Stomach smooth muscle (tissue), 2 donors: ENCODE measurements around the gene ZNF728.
A peak's percentile ranks its signal among the peaks of the same experiment; 100 is the strongest.
"Not testable (repeated sequence)": the region's sequence is repeated elsewhere in the genome, so short reads cannot be mapped to it uniquely, and the experiment has no call there.

Experiments used
- H3K27ac ChIP-seq: one replicate; pipeline ENCODE4 v1.7.0; 2013; ENCODE audit warnings: mild to moderate bottlenecking, low read length, inconsistent platforms
- H3K27me3 ChIP-seq, 2 donors: one replicate each; pipeline ENCODE4 v1.7.0; 2013; ENCODE audit warnings: low read length in 2 of 2; ENCODE audit not compliant: insufficient read depth in 2 of 2, control insufficient read depth in 1 of 2
- H3K36me3 ChIP-seq, 2 donors: one replicate each; pipeline ENCODE4 v1.7.0; 2013; ENCODE audit warnings: low read length in 2 of 2; ENCODE audit not compliant: control insufficient read depth in 2 of 2, insufficient read depth in 2 of 2
- H3K4me1 ChIP-seq: one replicate; pipeline ENCODE4 v1.7.0; 2013; ENCODE audit warnings: low read length; ENCODE audit not compliant: control insufficient read depth, insufficient read depth
- H3K4me3 ChIP-seq, 2 donors: one replicate each; pipeline ENCODE4 v1.7.0; 2013; ENCODE audit warnings: low read length in 2 of 2
- H3K9ac ChIP-seq, 2 donors: one replicate each; pipeline ENCODE4 v1.7.0; 2013; ENCODE audit warnings: low read length in 2 of 2, mild to moderate bottlenecking in 1 of 2
- H3K9me3 ChIP-seq, 2 donors: one replicate each; pipeline ENCODE4 v1.7.0; 2013; ENCODE audit warnings: low read length in 2 of 2; ENCODE audit not compliant: control insufficient read depth in 2 of 2
- donor health status: healthy.
- donor health status: Pancreatic carcinoma.

The ZNF728 gene

DNA sequence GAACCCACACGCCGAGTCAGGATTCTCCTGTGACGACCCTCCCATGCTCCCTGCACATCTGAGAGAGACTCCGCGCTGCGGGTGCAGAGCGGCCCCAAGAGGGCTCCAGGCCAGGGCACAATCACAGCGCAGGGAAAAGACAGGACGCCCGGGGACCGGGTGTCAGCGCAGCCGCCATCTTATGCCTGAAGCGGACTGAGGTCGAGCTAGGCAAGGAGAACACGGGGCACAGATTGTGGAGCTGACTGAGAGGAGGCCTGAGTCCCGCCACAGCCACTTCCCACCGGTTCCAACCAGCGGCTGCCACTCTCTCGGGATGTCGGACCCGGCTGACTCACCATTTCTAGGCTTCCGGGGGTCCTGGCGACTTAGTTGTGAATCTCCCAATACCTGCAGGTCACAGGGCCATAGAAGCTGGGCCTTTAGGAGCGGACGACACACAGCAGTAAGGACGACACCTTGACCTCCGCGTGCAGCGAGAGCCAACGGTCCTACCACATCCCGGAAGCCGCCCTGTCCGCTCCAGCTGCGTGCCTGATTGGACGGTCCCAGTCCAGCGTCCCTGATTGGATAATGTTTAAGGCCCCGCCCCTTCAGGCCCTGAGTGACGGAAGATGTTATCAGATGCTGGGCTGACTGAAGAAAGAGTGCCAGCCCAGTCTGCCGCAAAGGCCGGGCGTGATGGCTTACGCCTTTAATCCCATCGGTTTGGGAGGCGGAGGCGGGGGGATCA, at the start of gene ZNF728:
TSS of gene ZNF728 (minus strand) at position 487 of the 733 bp plus-strand sequence. CDS start at position 341, 146 bp downstream.
- Histone ChIP-seq H3K9me3 (no peaks in the 10 kb centered on the region), H3K27ac (no peak within 1 kb of the TSS), H3K27me3 (no peaks in the 10 kb centered on the region), H3K9ac (peak within 1 kb of the TSS; percentile 51 to 57), H3K4me3 (peak within 1 kb of the TSS; percentile 71 to 76), H3K4me1 (no peaks in the 10 kb centered on the region), H3K36me3 (no peaks in the 10 kb centered on the region)

DNA sequence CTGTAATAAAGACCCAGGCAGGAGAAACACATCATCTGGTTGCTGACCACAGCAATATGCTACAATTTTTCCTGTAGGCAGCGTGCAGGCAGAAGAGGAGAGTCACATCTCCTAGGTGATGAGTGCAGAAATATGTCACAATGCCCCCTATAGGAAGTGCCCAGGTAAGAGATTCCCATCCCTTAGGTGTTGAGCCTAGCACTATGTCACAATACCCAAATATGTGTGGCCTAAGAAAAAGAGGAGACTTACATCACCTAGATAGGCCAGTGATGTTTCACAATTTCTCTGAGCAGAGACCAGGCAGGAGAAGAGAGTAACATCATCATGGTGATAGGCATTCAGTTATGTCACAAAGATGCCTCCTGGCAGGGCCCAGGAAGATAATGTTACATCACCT, 49.4 kb upstream of the ZNF728 start:
- Histone ChIP-seq H3K9me3 (no peaks in the 10 kb centered on the region), H3K4me3 (no peak overlapping the region), H3K27me3 (no peaks in the 10 kb centered on the region), H3K27ac (no peak overlapping the region), H3K9ac (no peak overlapping the region), H3K36me3 (no peaks in the 10 kb centered on the region), H3K4me1 (no peaks in the 10 kb centered on the region)

DNA sequence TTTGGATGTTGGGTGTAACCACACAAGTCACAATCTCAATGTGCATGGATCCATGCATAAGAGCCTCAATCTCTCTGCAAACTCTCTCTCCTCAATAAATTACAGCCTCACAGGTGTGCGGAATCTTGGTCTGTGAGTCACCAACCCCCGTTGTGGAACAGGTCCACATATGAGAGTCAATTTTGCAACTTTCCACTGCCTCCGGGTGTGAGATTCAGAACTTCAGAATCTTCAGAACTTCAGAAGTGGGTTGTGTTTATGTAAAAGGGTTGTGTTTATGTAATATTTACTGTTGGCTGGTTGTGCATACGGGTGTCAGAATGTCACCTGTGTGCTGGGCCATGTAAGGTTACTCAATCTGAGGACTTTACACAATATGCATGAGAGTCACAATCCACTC, 46.3 kb upstream of the ZNF728 start:
- H3K9me3 ChIP-seq, result peaks cover 0 to 9% of the 10 kb centered on the region in 2 donors
- no peaks in the 10 kb centered on the region for H3K4me1 ChIP-seq
- no peak overlapping the region for H3K9ac ChIP-seq

DNA sequence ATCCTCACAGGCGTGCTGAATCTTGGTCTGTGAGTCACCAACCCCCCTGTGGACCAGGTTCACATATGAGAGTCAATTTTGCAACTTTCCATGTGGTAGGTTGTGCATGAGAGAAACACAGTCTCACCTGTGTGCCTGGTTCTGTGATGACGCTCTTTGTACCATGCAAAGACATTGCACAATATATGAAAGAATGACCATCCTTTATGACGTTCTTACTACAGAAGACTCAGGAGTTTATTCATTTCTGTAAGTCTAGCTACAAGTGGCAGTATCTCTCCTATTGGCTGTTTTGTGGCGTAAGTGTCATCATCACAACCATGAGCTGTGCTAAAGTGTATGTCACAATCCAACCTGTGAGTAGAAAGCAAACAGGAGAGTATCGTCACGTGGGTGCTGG, 43.8 kb upstream of the ZNF728 start:
- Histone ChIP-seq H3K9ac (no peak overlapping the region), H3K4me3 (no peak overlapping the region), H3K4me1 (no peaks in the 10 kb centered on the region), H3K9me3 (peaks cover 0 to 9% of the 10 kb centered on the region in 2 donors), H3K27ac (no peak overlapping the region), H3K36me3 (no peaks in the 10 kb centered on the region), H3K27me3 (no peaks in the 10 kb centered on the region)

More for the DNA sequence above, 46.3 kb upstream of the ZNF728 start:
- Histone ChIP-seq H3K27me3 (no peaks in the 10 kb centered on the region), H3K36me3 (no peaks in the 10 kb centered on the region), H3K27ac (no peak overlapping the region), H3K4me3 (no peak overlapping the region)

DNA sequence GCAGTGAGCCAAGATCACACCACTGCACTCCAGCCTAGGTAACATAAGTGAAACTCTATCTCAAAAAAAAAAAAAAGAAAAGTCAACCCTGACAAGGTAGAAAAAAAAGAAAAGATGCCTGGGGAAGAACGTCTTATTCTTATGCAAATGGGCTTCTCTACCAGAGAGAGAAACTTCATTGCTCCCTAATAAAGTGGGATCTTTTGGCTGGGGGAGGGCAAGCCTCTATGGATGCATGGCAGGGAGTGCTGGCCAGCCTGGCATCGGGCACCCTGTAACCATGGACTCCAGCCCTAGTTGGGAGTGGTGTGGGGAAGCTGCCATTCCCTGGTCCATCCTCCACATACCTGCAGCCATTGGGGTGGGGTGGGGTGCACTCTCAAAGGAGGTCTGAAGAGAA, 30.7 kb upstream of the ZNF728 start:
- Histone ChIP-seq H3K9ac (no peak overlapping the region), H3K27ac (no peak overlapping the region), H3K4me3 (no peak overlapping the region), H3K36me3 (no peaks in the 10 kb centered on the region), H3K4me1 (no peaks in the 10 kb centered on the region), H3K9me3 (no peaks in the 10 kb centered on the region), H3K27me3 (no peaks in the 10 kb centered on the region)

DNA sequence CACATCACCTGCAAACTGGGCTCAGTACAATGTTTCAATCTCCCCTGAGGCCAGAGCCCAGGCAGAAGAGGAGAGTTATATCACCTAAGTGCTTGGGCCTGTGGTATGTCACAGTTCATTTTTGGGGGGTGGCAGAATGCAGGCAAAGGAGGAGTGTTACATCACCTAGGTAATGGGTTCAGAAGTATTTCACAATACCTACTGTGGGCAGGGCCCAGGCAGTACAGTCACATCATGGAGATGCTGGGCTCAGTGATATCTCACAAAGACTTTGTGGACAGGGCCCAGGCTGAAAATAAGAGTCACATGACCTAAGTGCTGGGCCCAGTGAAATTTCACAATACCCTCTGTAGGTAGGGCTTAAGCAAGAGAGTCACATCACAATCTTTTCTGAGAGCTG, 12.7 kb upstream of the ZNF728 start:
- no peak overlapping the region for H3K9ac ChIP-seq
- no peaks in the 10 kb centered on the region for H3K27me3 ChIP-seq
- no peaks in the 10 kb centered on the region for H3K36me3 ChIP-seq
- H3K4me1 ChIP-seq, result no peaks in the 10 kb centered on the region
- H3K27ac ChIP-seq, result no peak overlapping the region
- H3K4me3 ChIP-seq, result no peak overlapping the region
- H3K9me3 ChIP-seq, result no peaks in the 10 kb centered on the region

DNA sequence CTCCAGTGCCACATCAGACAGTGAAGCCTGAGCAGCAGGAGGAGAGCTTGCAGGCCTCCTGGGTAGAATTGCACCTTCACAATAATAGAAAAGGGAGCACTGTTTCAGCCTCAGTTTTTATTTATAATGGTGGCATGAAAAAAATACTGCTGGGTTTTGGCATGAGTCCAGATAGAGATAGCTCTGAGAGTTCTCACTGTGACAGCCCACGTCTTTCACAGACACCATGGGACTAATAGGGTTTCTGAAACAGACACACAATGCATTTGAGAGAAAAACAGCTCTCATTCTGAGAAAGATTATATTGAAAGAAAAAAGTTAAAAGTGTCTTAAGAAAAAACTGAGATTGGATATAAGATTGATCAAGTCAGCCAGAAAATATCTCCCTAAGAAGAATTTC, 8.0 kb downstream of the ZNF728 start:
- not testable (repeated sequence) for H3K27ac ChIP-seq, H3K27me3 ChIP-seq, H3K36me3 ChIP-seq, H3K9me3 ChIP-seq, H3K4me3 ChIP-seq, H3K4me1 ChIP-seq, H3K9ac ChIP-seq

DNA sequence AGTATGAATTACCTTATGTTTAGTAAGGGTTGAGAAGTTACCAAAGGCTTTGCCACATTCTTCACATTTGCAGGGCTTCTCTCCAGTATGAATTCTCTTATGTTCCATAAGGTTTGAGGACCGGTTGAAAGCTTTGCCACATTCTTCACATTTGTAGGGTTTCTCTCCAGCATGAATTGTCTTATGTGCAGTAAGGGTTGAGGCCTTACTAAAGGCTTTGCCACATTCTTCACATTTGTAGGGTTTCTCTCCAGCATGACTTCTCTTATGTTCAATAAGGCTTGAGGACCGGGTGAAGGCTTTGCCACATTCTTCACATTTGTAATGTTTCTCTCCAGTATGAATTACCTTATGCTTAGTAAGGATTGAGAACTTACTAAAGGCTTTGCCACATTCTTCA, 26.7 kb downstream of the ZNF728 start:
- H3K9me3 ChIP-seq, result peaks cover 17 to 31% of the 10 kb centered on the region in 2 donors

DNA sequence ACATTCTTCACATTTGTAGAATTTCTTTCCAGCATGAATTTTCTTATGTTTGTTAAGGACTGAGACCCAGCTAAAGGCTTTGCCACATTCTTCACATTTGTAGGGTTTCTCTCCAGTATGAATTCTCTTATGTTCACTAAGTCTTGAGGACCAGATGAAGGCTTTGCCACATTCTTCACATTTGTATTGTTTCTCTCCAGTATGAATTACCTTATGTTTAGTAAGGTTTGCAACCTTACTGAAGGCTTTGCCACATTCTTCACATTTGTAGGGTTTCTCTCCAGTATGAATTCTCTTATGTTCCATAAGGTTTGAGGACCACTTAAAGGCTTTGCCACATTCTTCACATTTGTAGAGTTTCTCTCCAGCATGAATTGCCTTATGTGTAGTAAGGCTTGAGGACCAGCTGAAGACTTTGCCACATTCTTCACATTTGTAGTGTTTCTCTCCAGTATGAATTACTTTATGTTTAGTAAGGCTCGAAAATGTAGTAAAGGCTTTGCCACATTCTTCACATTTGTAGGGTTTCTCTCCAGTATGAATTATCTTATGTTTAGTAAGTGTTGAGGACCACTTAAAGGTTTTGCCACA, 27.3 kb downstream of the ZNF728 start:
- not testable (repeated sequence) for H3K27me3 ChIP-seq, H3K27ac ChIP-seq, H3K9ac ChIP-seq, H3K36me3 ChIP-seq, H3K4me1 ChIP-seq
- peak overlapping the region in 1 of 2 donors; percentile 20 for H3K4me3 ChIP-seq
- peaks cover 14 to 31% of the 10 kb centered on the region in 2 donors for H3K9me3 ChIP-seq

More for the DNA sequence above, 26.7 kb downstream of the ZNF728 start:
- Histone ChIP-seq H3K4me3 (no peak overlapping the region), H3K36me3 (peaks cover 5 to 6% of the 10 kb centered on the region in 2 donors), H3K27me3 (no peaks in the 10 kb centered on the region), H3K9ac (no peak overlapping the region), H3K27ac (no peak overlapping the region), H3K4me1 (no peaks in the 10 kb centered on the region)

DNA sequence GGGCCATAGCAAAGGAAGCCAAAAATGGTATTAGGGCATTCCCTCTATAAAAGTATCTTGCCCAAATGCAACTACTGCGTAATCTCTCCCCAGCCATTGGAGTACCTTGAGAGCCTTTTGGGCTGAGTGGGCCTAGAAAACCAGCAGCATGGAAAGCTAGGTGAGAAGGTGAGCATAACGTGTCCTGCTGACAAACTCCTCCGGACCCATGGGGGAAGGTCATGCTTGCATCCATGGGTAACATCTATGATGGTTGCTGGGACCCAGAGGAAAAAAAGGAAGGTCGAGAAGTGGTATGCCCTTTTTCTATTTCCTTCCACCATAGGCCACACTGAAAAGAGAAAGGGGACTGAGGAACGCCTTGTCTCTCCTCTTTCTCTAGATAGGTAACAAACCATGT, 57.4 kb downstream of the ZNF728 start:
- no peaks in the 10 kb centered on the region for H3K27me3 ChIP-seq
- no peaks in the 10 kb centered on the region for H3K4me1 ChIP-seq
- no peak overlapping the region for H3K27ac ChIP-seq
- H3K9me3 ChIP-seq, result peaks cover 11 to 19% of the 10 kb centered on the region in 2 donors
- no peak overlapping the region for H3K9ac ChIP-seq
- no peak overlapping the region for H3K4me3 ChIP-seq
- no peaks in the 10 kb centered on the region for H3K36me3 ChIP-seq

DNA sequence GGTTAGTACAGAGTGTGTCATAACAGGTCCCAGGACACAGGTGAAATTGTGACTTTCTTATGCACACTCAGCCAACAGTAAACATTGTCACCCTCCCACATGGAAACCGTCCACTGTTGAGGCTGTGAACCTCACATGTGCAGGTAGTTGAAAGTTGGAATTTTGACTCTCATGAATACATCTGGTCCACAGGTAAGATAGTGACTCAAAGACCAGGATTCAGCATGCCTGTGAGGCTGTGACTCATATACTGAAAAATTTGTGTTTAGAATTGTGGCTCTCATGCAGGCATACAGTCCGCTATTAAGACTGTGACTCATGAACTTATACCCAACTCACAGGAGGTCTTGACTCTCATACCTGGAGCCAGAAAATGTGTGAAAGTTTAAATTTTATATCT, 67.8 kb downstream of the ZNF728 start:
- Histone ChIP-seq H3K4me3 (no peak overlapping the region), H3K4me1 (no peaks in the 10 kb centered on the region), H3K9ac (no peak overlapping the region), H3K27ac (no peak overlapping the region), H3K9me3 (peaks cover 0 to 3% of the 10 kb centered on the region in 2 donors), H3K36me3 (no peaks in the 10 kb centered on the region), H3K27me3 (no peaks in the 10 kb centered on the region)
